Transverse colon (tissue), 3 donors: ENCODE measurements around the gene AKAP1.

ENCODE experiments used
- EP300 ChIP-seq: sonication (generic); formaldehyde crosslinking; IDR thresholded peaks from one replicate; pipeline ENCODE4 v1.6.1; 2017; ENCODE audit warnings: antibody characterized with exemption, low read depth
- TF ChIP-seq, protein P1 (sequence below), 5 experiments: fragments of 200-600 bp in 3 of 5; fragments of 450-650 bp in 2 of 5; sonication (generic) in 3 of 5; IDR thresholded peaks; 1 replicate in 2 of 5; 2 replicates in 3 of 5; pipeline ENCODE4 v1.5.1; 2016 to 2017; ENCODE audit warnings: antibody characterized with exemption in 5 of 5, inconsistent platforms in 3 of 5, mild to moderate bottlenecking in 2 of 5, moderate library complexity in 1 of 5

DNA sequence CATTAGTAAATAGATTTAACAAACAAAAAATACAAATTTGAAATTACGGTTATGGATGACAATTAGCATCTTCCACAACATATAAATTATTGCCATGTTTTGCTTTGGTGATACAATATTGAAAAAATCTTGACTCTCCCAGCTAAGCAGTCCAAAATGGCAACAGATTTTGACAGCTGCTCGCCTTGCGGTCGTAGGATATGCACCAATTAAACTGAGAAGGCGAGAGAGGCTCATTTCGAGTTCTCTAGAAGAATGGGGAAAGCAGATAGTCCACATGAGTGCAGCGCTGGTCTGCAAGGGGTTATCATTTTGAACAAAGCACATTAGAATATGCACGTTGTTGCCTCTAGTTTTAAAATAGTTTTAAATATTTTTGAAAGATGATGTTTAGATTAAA, 55.3 kb downstream of the AKAP1 start:
- TF ChIP-seq, protein P1, sequence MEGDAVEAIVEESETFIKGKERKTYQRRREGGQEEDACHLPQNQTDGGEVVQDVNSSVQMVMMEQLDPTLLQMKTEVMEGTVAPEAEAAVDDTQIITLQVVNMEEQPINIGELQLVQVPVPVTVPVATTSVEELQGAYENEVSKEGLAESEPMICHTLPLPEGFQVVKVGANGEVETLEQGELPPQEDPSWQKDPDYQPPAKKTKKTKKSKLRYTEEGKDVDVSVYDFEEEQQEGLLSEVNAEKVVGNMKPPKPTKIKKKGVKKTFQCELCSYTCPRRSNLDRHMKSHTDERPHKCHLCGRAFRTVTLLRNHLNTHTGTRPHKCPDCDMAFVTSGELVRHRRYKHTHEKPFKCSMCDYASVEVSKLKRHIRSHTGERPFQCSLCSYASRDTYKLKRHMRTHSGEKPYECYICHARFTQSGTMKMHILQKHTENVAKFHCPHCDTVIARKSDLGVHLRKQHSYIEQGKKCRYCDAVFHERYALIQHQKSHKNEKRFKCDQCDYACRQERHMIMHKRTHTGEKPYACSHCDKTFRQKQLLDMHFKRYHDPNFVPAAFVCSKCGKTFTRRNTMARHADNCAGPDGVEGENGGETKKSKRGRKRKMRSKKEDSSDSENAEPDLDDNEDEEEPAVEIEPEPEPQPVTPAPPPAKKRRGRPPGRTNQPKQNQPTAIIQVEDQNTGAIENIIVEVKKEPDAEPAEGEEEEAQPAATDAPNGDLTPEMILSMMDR (IDR thresholded peaks at IDR 0.05) = no peak
- TF ChIP-seq EP300 = no peak
